ENCODE data around the gene RC3H1. TPM values are rescaled to one million over a fixed set of nuclear protein-coding genes. Genes with fewer than 3 reads are reported as not detected.

The RC3H1 gene
- total and polyA plus RNA-seq, 9 of the 15 experiments (the other 6 are each of a cell fraction or from before 2014, with no cell fraction given): 2.4 to 31.7 (median 12.4) TPM

- H3K36me3 ChIP-seq (ENCODE audit: control insufficient read depth, insufficient read depth, low read length): no peaks in the 10 kb centered on the region
- CTCF ChIA-PET (ENCODE audit: low intra/inter-chr PET ratio): no interaction called here
- DNase-seq (ENCODE audit: extremely low read depth in 1 of 4, low spot score in 3 of 4) (no peak), ATAC-seq (no peak; the same call in 2 of the 3 replicates), FAIRE-seq (no peak)
- no TSS peak for BruUV-seq (replicated peaks)
- no peaks in the 10 kb centered on the region for H4K20me1 ChIP-seq (replicated peaks; ENCODE audit: control insufficient read depth, insufficient read depth, low read length)
- no peaks in the 10 kb centered on the region for H3K79me2 ChIP-seq (ENCODE audit: control insufficient read depth, insufficient read depth, low read length)
- in situ Hi-C loops (cut with MboI): no loop called here
- 50% methylated on average over 4 of the region's 4 CpGs for WGBS (ENCODE audit: insufficient coverage, low coverage, missing lambda C conversion rate)
- H3K27ac ChIP-seq (ENCODE audit: extremely low read depth, low read depth, low read length): no peak overlapping the region
- no peak overlapping the region; the same call in 1 of the 2 replicates for H3K4me2 ChIP-seq (ENCODE audit: insufficient read depth, low read length)
- POLR2A ChIA-PET: interaction anchor here (0.7 to 4.0 kb wide), 4 partner anchors 28 to 225 kb away, joined by 3 to 16 read pairs (median 4); partner anchors contain the start of genes GAS5 and ZBTB37
- peak overlapping the region; percentile 23 for H2AFZ ChIP-seq (ENCODE audit: low read depth, low read length)
- H3K9me1 ChIP-seq (ENCODE audit: control insufficient read depth, insufficient read depth, low read length): no peaks in the 10 kb centered on the region
- intact Hi-C loops (cut with micrococcal nuclease): no loop called here
- no peaks in the 10 kb centered on the region for H3K9me3 ChIP-seq (replicated peaks; ENCODE audit: control insufficient read depth, insufficient read depth, low read depth, low read length)
- peaks cover 4 to 20% of the 10 kb centered on the region in 2 experiments; a peak in 4 of 5 replicates for H3K4me1 ChIP-seq (replicated peaks in 1 of 2; ENCODE audit: control insufficient read depth in 2 of 2, insufficient read depth in 2 of 2, low read length in 2 of 2)
- 0 out of 4 replicates have a peak overlapping the region, but pooled peaks of 1 of the 2 experiments have one; percentile 12 for H3K9ac ChIP-seq (ENCODE audit: insufficient read depth in 1 of 2, low read depth in 2 of 2, low read length in 2 of 2)
- no peaks in the 10 kb centered on the region for H3K27me3 ChIP-seq (ENCODE audit: control insufficient read depth in 2 of 2, insufficient read depth in 2 of 2, low read length in 2 of 2)
- no peak overlapping the region for H3K4me3 ChIP-seq
- TF ChIP-seq TARDBP (IDR thresholded peaks at IDR 0.05): no peak
- 0 out of 2 replicates have a peak, but pooled peaks have one; percentile 32 for TF ChIP-seq CTBP1 (IDR thresholded peaks at IDR 0.05; ENCODE audit: borderline replicate concordance)
- TF ChIP-seq POLR2A (conservative IDR thresholded peaks at IDR 0.05): no peak
Observed at GRCh38 chr1:173916667-173917066, 105.5 kb downstream of the RC3H1 start.

GRCh38 chr1:173915596-173915995, 106.6 kb downstream of the RC3H1 start:
- no peak overlapping the region for H2AFZ ChIP-seq (ENCODE audit: low read depth, low read length)
- BruUV-seq (replicated peaks): no TSS peak
- DNase-seq (ENCODE audit: extremely low read depth in 1 of 4, low spot score in 3 of 4): no peak
- ChIA-PET POLR2A (interaction anchor here (0.7 to 4.0 kb wide), 5 partner anchors 10 to 54 kb away, joined by 3 to 16 read pairs (median 4); partner anchors contain the start of genes GAS5 and ZBTB37), CTCF (ENCODE audit: low intra/inter-chr PET ratio) (no interaction called here)
- H3K79me2 ChIP-seq (ENCODE audit: control insufficient read depth, insufficient read depth, low read length): no peaks in the 10 kb centered on the region
- in situ Hi-C loops (cut with MboI) (no loop called here), intact Hi-C loops (cut with micrococcal nuclease) (loop anchor here (2.0 kb wide), 1 partner anchor 47 kb away; the partner anchor contains the start of gene ZBTB37)
- H3K36me3 ChIP-seq (ENCODE audit: control insufficient read depth, insufficient read depth, low read length): no peaks in the 10 kb centered on the region
- FAIRE-seq: no peak
- no peak overlapping the region for H3K9ac ChIP-seq (ENCODE audit: insufficient read depth in 1 of 2, low read depth in 2 of 2, low read length in 2 of 2)
- H3K4me1 ChIP-seq (replicated peaks in 1 of 2; ENCODE audit: control insufficient read depth in 2 of 2, insufficient read depth in 2 of 2, low read length in 2 of 2): peaks cover 4 to 20% of the 10 kb centered on the region in 2 experiments; a peak in 4 of 5 replicates
- ATAC-seq: no peak
- H3K27me3 ChIP-seq (ENCODE audit: control insufficient read depth in 2 of 2, insufficient read depth in 2 of 2, low read length in 2 of 2): no peaks in the 10 kb centered on the region
- TF ChIP-seq MAFG (tag; conservative IDR thresholded peaks at IDR 0.05) (no peak), REST (IDR thresholded peaks at IDR 0.05; ENCODE audit: borderline replicate concordance) (peak; percentile 56), REST (CRISPR knock-in tag; IDR thresholded peaks at IDR 0.05; ENCODE audit: low read depth) (no peak)
- H3K27ac ChIP-seq (ENCODE audit: extremely low read depth, low read depth, low read length): no peak overlapping the region
- H3K4me2 ChIP-seq (ENCODE audit: insufficient read depth, low read length): no peak overlapping the region
- H3K4me3 ChIP-seq: no peak overlapping the region
- H3K9me1 ChIP-seq (ENCODE audit: control insufficient read depth, insufficient read depth, low read length): no peaks in the 10 kb centered on the region
- H4K20me1 ChIP-seq (replicated peaks; ENCODE audit: control insufficient read depth, insufficient read depth, low read length): no peaks in the 10 kb centered on the region
- H3K9me3 ChIP-seq (replicated peaks; ENCODE audit: control insufficient read depth, insufficient read depth, low read depth, low read length): no peaks in the 10 kb centered on the region
- 68% methylated on average over 2 of the region's 2 CpGs for WGBS (ENCODE audit: insufficient coverage, low coverage, missing lambda C conversion rate)

All from K562 (cell line).